A549 (cell line): ENCODE data around the gene LIPT2. TPM values are rescaled to one million over a fixed set of nuclear protein-coding genes. Genes with fewer than 3 reads are reported as not detected.

Experiments used
- ATAC-seq, 2 experiments: fragments of 200-7000 bp in 1 of 2; fragments of >200 bp in 1 of 2; cut with Nextera tagmentation in 1 of 2; cut with Tn5 transposase in 1 of 2; 3 replicates each; pipeline versions ENCODE4 v1.8.0 to v1.9.1; 2018 to 2020; ENCODE audit warnings: mild to moderate bottlenecking in 1 of 2, moderate library complexity in 1 of 2
- CTCF ChIA-PET: fragments of 300-600 bp; sonication (Branson Sonifier 250); formaldehyde crosslinking; extraction: SDS; loops from one replicate; lab custom pipeline; 2021; ENCODE audit warnings: antibody characterized with exemption, inconsistent platforms; lab: Yijun Ruan, JAX
- POLR2A ChIA-PET: fragments of 350-600 bp; formaldehyde crosslinking; extraction: SDS; loops from one replicate; lab custom pipeline; 2021; ENCODE audit warnings: antibody characterized with exemption, inconsistent platforms; lab: Yijun Ruan, JAX
- DNase-seq, 2 experiments: peaks; one replicate each; pipeline versions ENCODE4 v3.0.0 to v3.0.0-alpha.2; 2011 to 2016; ENCODE audit warnings: low read depth in 1 of 2, low spot score in 1 of 2
- FAIRE-seq: peaks from 2 replicates; lab custom pipeline; 2011; peaks lifted over from hg19 to GRCh38; lab: Jason Lieb, UNC
- H3K27ac ChIP-seq, 2 experiments: fragments of >200 bp; sonication (Bioruptor Twin); formaldehyde crosslinking; 3 replicates each; pipeline ENCODE4 v1.5.1; 2016 to 2017
- H3K4me1 ChIP-seq: fragments of >200 bp; sonication (Bioruptor Twin); formaldehyde crosslinking; 3 replicates; pipeline ENCODE4 v1.6.1; 2016
- H3K4me2 ChIP-seq: fragments of >200 bp; sonication (Bioruptor Twin); formaldehyde crosslinking; 3 replicates; pipeline ENCODE4 v1.6.1; 2016
- H3K4me3 ChIP-seq: fragments of >200 bp; sonication (Bioruptor Twin); formaldehyde crosslinking; 3 replicates; pipeline ENCODE4 v1.5.1; 2016
- H3K9me3 ChIP-seq: fragments of >200 bp; sonication (Bioruptor Twin); formaldehyde crosslinking; 3 replicates; pipeline ENCODE4 v1.6.1; 2016
- ATOH8 ChIP-seq: fragments of 250-450 bp; sonication (Bioruptor Pico); IDR thresholded peaks from 2 replicates; pipeline ENCODE4 v1.5.0; 2020; ENCODE audit warnings: low read depth, mild to moderate bottlenecking, moderate library complexity
- CBX2 ChIP-seq: fragments of 200-600 bp; sonication (generic); IDR thresholded peaks from 2 replicates; pipeline ENCODE4 v1.6.1; 2016; ENCODE audit warnings: low read depth, mild to moderate bottlenecking, borderline replicate concordance
- CHD2 ChIP-seq: fragments of 150-350 bp; IDR thresholded peaks from 2 replicates; pipeline ENCODE4 v1.6.1; 2014; ENCODE audit warnings: low read length; ENCODE audit not compliant: partially characterized antibody
- CTCF ChIP-seq: fragments of >200 bp; sonication (Bioruptor Twin); formaldehyde crosslinking; IDR thresholded peaks from 3 replicates; pipeline ENCODE4 v1.5.1; 2016
- EHF ChIP-seq: fragments of 250-450 bp; sonication (Bioruptor Pico); IDR thresholded peaks from 2 replicates; pipeline ENCODE4 v1.5.0; 2020; ENCODE audit warnings: mild to moderate bottlenecking
- EHMT2 ChIP-seq: fragments of 200-600 bp; sonication (generic); IDR thresholded peaks from 2 replicates; pipeline ENCODE4 v1.6.1; 2016; ENCODE audit warnings: antibody characterized with exemption, low read depth, mild to moderate bottlenecking, moderate library complexity
- FOSL2 ChIP-seq, 2 experiments: fragments of 450-650 bp in 1 of 2; fragments of >200 bp in 1 of 2; sonication (Bioruptor Twin) in 1 of 2; formaldehyde crosslinking; IDR thresholded peaks; 2 replicates each; pipeline versions ENCODE4 v1.5.0 to v1.6.1; 2016 to 2020; ENCODE audit warnings: mild to moderate bottlenecking in 1 of 2, moderate library complexity in 1 of 2
- GATA3 ChIP-seq: IDR thresholded peaks from 2 replicates; pipeline ENCODE4 v1.6.1; 2012; ENCODE audit warnings: borderline replicate concordance
- HES2 ChIP-seq: fragments of >200 bp; sonication (Bioruptor Twin); formaldehyde crosslinking; IDR thresholded peaks from 2 replicates; pipeline ENCODE4 v1.6.1; 2016
- HOXA7 ChIP-seq: fragments of 250-450 bp; sonication (Bioruptor Pico); IDR thresholded peaks from 2 replicates; pipeline ENCODE4 v1.5.0; 2020; ENCODE audit warnings: mild to moderate bottlenecking, moderate library complexity
- HOXB13 ChIP-seq: fragments of 250-450 bp; sonication (Bioruptor Pico); IDR thresholded peaks from 2 replicates; pipeline ENCODE4 v1.5.0; 2020; ENCODE audit warnings: low read depth, mild to moderate bottlenecking, moderate library complexity
- HOXB5 ChIP-seq: fragments of 250-450 bp; sonication (Bioruptor Pico); IDR thresholded peaks from 2 replicates; pipeline ENCODE4 v1.5.0; 2020; ENCODE audit warnings: mild to moderate bottlenecking, moderate library complexity
- JUN ChIP-seq, 2 experiments: fragments of >200 bp; sonication (Bioruptor Twin); formaldehyde crosslinking; IDR thresholded peaks; 2 replicates in 1 of 2; 3 replicates in 1 of 2; pipeline ENCODE4 v1.6.1; 2016 to 2017
- KDM1A ChIP-seq: fragments of 200-600 bp; sonication (generic); IDR thresholded peaks from 2 replicates; pipeline ENCODE4 v1.6.1; 2016; ENCODE audit warnings: low read depth, mild to moderate bottlenecking
- KDM5A ChIP-seq: fragments of 200-600 bp; sonication (generic); IDR thresholded peaks from 2 replicates; pipeline ENCODE4 v1.6.1; 2016; ENCODE audit warnings: antibody characterized with exemption, mild to moderate bottlenecking
- MAZ ChIP-seq: fragments of 150-350 bp; IDR thresholded peaks from 2 replicates; pipeline ENCODE4 v1.6.1; 2014; ENCODE audit warnings: antibody characterized with exemption, low read depth, low read length, borderline replicate concordance
- NPAS2 ChIP-seq: fragments of 250-450 bp; sonication (Bioruptor Pico); IDR thresholded peaks from 2 replicates; pipeline ENCODE4 v1.8.0; 2022; ENCODE audit warnings: mild to moderate bottlenecking, moderate library complexity, borderline replicate concordance
- NR3C1 ChIP-seq: fragments of >200 bp; sonication (Bioruptor Twin); formaldehyde crosslinking; IDR thresholded peaks from 3 replicates; pipeline ENCODE4 v1.6.1; 2017
- PBX3 ChIP-seq: IDR thresholded peaks from 2 replicates; pipeline ENCODE4 v1.6.1; 2012
- REST ChIP-seq: fragments of 200-600 bp; sonication (generic); IDR thresholded peaks from 2 replicates; pipeline ENCODE4 v1.6.1; 2016; ENCODE audit warnings: antibody characterized with exemption, mild to moderate bottlenecking, moderate library complexity
- RFX5 ChIP-seq: fragments of 450-650 bp; IDR thresholded peaks from 2 replicates; pipeline ENCODE4 v1.7.1; 2014; ENCODE audit warnings: antibody characterized with exemption, mild to moderate bottlenecking, moderate library complexity
- SMC3 ChIP-seq: fragments of >200 bp; sonication (Bioruptor Twin); formaldehyde crosslinking; IDR thresholded peaks from 3 replicates; pipeline ENCODE4 v1.6.1; 2018; ENCODE audit warnings: inconsistent platforms
- TFCP2L1 ChIP-seq: fragments of 250-450 bp; sonication (Bioruptor Pico); IDR thresholded peaks from 2 replicates; pipeline ENCODE4 v1.5.0; 2021; ENCODE audit warnings: mild to moderate bottlenecking
- ZFP36 ChIP-seq: fragments of 450-650 bp; IDR thresholded peaks from 2 replicates; pipeline ENCODE4 v1.6.1; 2014; ENCODE audit warnings: borderline replicate concordance; ENCODE audit not compliant: partially characterized antibody
- ZNF302 ChIP-seq: fragments of 250-450 bp; sonication (Bioruptor Pico); IDR thresholded peaks from 2 replicates; pipeline ENCODE4 v1.9.0; 2021; ENCODE audit warnings: inconsistent platforms, mild to moderate bottlenecking, moderate library complexity
- ZSCAN20 ChIP-seq: fragments of 250-450 bp; sonication (Bioruptor Pico); IDR thresholded peaks from 2 replicates; pipeline ENCODE4 v1.8.0; 2022; ENCODE audit warnings: mild to moderate bottlenecking, moderate library complexity
- WGBS: methylation state at CpG from one replicate; pipeline ENCODE4 v1.1.6; 2017; ENCODE audit errors: missing lambda C conversion rate; 5-methylcytosine and 5-hydroxymethylcytosine counted together
- polyA plus RNA-seq, 4 experiments: library from polyadenylated mRNA; depleted of rRNA in 3 of 4; stranded (reverse); fragments of >200 nt; fragmentation: RNase III in 1 of 4; extraction: RNeasy Plus Mini Kit Qiagen cat#74134 plus additional on column Dnase treatment in 1 of 4; gene quantifications; 2 replicates in 3 of 4; 3 replicates in 1 of 4; pipeline ENCODE4 v1.2.3, GENCODE V29; 2011 to 2017

LIPT2 gene
- polyA plus RNA-seq, 2 of the 4 experiments (the other 2 are of a cell fraction): 4.8 to 9.8 TPM

- TF ChIP-seq MAZ: no peak
- TF ChIP-seq HOXB5 (CRISPR knock-in tag): no peak
- no peak for TF ChIP-seq KDM1A
- TF ChIP-seq CBX2: no peak
- no peak for TF ChIP-seq HES2
- TF ChIP-seq TFCP2L1: no peak
- TF ChIP-seq JUN (IDR thresholded peaks at IDR 0.05): no peak
- no peak for TF ChIP-seq FOSL2 (IDR thresholded peaks at IDR 0.05)
- TF ChIP-seq FOSL2 (CRISPR knock-in tag; IDR thresholded peaks at IDR 0.05): no peak
- Histone ChIP-seq H3K4me3 (no peak overlapping the region), H3K4me1 (no peaks in the 10 kb centered on the region), H3K4me2 (no peak overlapping the region), H3K9me3 (peaks cover 13% of the 10 kb centered on the region), H3K27ac (no peak overlapping the region)
- no peak for DNase-seq
- ChIA-PET POLR2A (no interaction called here), CTCF (interaction anchor here (1.3 to 2.0 kb wide), 4 partner anchors 9 to 198 kb away, joined by 4 to 7 read pairs (median 4); no protein-coding TSS in a partner anchor)
- no peak for ATAC-seq
- WGBS: 59% methylated on average over 10 of the region's 10 CpGs
- FAIRE-seq: no peak
These were observed 47.9 kb upstream of the LIPT2 start for GRCh38 chr11:74541466-74541865.

- ChIA-PET POLR2A (no interaction called here), CTCF (interaction anchor here (0.6 to 1.8 kb wide), 3 partner anchors 29 to 625 kb away, joined by 3 to 5 read pairs (median 4); no protein-coding TSS in a partner anchor)
- no peaks in the 10 kb centered on the region for H3K4me1 ChIP-seq
- no peak overlapping the region for H3K4me3 ChIP-seq
- DNase-seq (no peak), FAIRE-seq (no peak), ATAC-seq (no peak)
- no peak overlapping the region for H3K27ac ChIP-seq
- H3K9me3 ChIP-seq: peaks cover 13% of the 10 kb centered on the region
- 65% methylated on average over 9 of the region's 9 CpGs for WGBS
- TF ChIP-seq GATA3 (no peak), EHMT2 (no peak), ZNF302 (CRISPR knock-in tag) (no peak), EHF (no peak), REST (no peak), NR3C1 (no peak), FOSL2 (IDR thresholded peaks at IDR 0.05) (no peak), FOSL2 (CRISPR knock-in tag; IDR thresholded peaks at IDR 0.05) (no peak), HOXB13 (CRISPR knock-in tag) (no peak), NPAS2 (no peak)
- no peak overlapping the region for H3K4me2 ChIP-seq
These were observed 46.7 kb upstream of the LIPT2 start for GRCh38 chr11:74540270-74540669.

GRCh38 chr11:74538680-74539079 lies 45.2 kb upstream of the LIPT2 start:
- CTCF ChIA-PET: interaction anchor here (0.9 to 1.0 kb wide), 3 partner anchors 11 to 89 kb away, joined by 3 read pairs; no protein-coding TSS in a partner anchor
- TF ChIP-seq PBX3: no peak
- no peak for TF ChIP-seq HOXA7 (CRISPR knock-in tag)
- TF ChIP-seq GATA3: no peak
- no peak for TF ChIP-seq ZSCAN20
- no peak for TF ChIP-seq ATOH8 (CRISPR knock-in tag)
- TF ChIP-seq EHMT2: no peak
- TF ChIP-seq RFX5: no peak
- no peak for TF ChIP-seq CHD2
- TF ChIP-seq CTCF: no peak
- TF ChIP-seq TFCP2L1: no peak
- no peak for TF ChIP-seq KDM5A
- TF ChIP-seq SMC3: no peak
- no peak for TF ChIP-seq ZFP36
- no peak overlapping the region for H3K4me2 ChIP-seq
- no peaks in the 10 kb centered on the region for H3K4me1 ChIP-seq
- FAIRE-seq (no peak), ATAC-seq (no peak), DNase-seq (no peak)
- H3K4me3 ChIP-seq: no peak overlapping the region
- POLR2A ChIA-PET: no interaction called here
- H3K27ac ChIP-seq: no peak overlapping the region
- H3K9me3 ChIP-seq: peaks cover 4% of the 10 kb centered on the region; the same call in 1 of the 3 replicates
